Measurements from ENCODE around the gene STXBP2.
A peak's percentile ranks its signal among the peaks of the same experiment; 100 is the strongest.

STXBP2 gene

GRCh38 chr19:7612282-7613274 lies 24.3 kb upstream of the STXBP2 start:
- TF ChIP-seq TAF1 (IDR thresholded peaks at IDR 0.05; ENCODE audit: low read depth) (no peak), TCF12 (IDR thresholded peaks at IDR 0.05; ENCODE audit: low read depth) (no peak), CREB1 (IDR thresholded peaks at IDR 0.05; ENCODE audit: low read depth) (no peak), TEAD4 (IDR thresholded peaks at IDR 0.05) (no peak), CEBPB (IDR thresholded peaks at IDR 0.05) (no peak), REST (IDR thresholded peaks at IDR 0.05; ENCODE audit: low read depth) (no peak), EGR1 (IDR thresholded peaks at IDR 0.05) (no peak), ZBTB7A (IDR thresholded peaks at IDR 0.05; ENCODE audit: low read depth) (no peak), NFIC (IDR thresholded peaks at IDR 0.05) (no peak), FOXM1 (IDR thresholded peaks at IDR 0.05; ENCODE audit: borderline replicate concordance, low read depth) (no peak), MAX (IDR thresholded peaks at IDR 0.05) (no peak), USF1 (IDR thresholded peaks at IDR 0.05) (no peak), RAD21 (IDR thresholded peaks at IDR 0.05; ENCODE audit: low read depth) (no peak), EP300 (IDR thresholded peaks at IDR 0.05; ENCODE audit: borderline replicate concordance) (no peak)

- TF ChIP-seq ZBTB7A (IDR thresholded peaks at IDR 0.05; ENCODE audit: low read depth) (0 out of 2 replicates have a peak, but pooled peaks have one; percentile 32), NFIC (IDR thresholded peaks at IDR 0.05) (no peak)
These were observed 21.8 kb upstream of the STXBP2 start for GRCh38 chr19:7614859-7615741.

GRCh38 chr19:7617172-7617571 lies 19.7 kb upstream of the STXBP2 start:
- TF ChIP-seq NFIC (IDR thresholded peaks at IDR 0.05), result no peak
- no peak for TF ChIP-seq YY1 (IDR thresholded peaks at IDR 0.05; ENCODE audit: low read depth)
- no peak for TF ChIP-seq RAD21 (IDR thresholded peaks at IDR 0.05; ENCODE audit: low read depth)
- TF ChIP-seq MAX (IDR thresholded peaks at IDR 0.05), result no peak
- TF ChIP-seq EP300 (IDR thresholded peaks at IDR 0.05; ENCODE audit: borderline replicate concordance), result no peak
- TF ChIP-seq TAF1 (IDR thresholded peaks at IDR 0.05; ENCODE audit: low read depth), result no peak
- TF ChIP-seq REST (IDR thresholded peaks at IDR 0.05; ENCODE audit: low read depth), result no peak
- TF ChIP-seq TEAD4 (IDR thresholded peaks at IDR 0.05), result no peak
- no peak for TF ChIP-seq FOXM1 (IDR thresholded peaks at IDR 0.05; ENCODE audit: borderline replicate concordance, low read depth)
- no peak for TF ChIP-seq ZBTB7A (IDR thresholded peaks at IDR 0.05; ENCODE audit: low read depth)
- no peak for TF ChIP-seq TCF12 (IDR thresholded peaks at IDR 0.05; ENCODE audit: low read depth)
- no peak for TF ChIP-seq CREB1 (IDR thresholded peaks at IDR 0.05; ENCODE audit: low read depth)

GRCh38 chr19:7617735-7618134 lies 19.2 kb upstream of the STXBP2 start:
- no peak for TF ChIP-seq TEAD4 (IDR thresholded peaks at IDR 0.05)
- TF ChIP-seq TAF1 (IDR thresholded peaks at IDR 0.05; ENCODE audit: low read depth), result no peak
- TF ChIP-seq MAX (IDR thresholded peaks at IDR 0.05), result no peak
- TF ChIP-seq REST (IDR thresholded peaks at IDR 0.05; ENCODE audit: low read depth), result no peak
- no peak for TF ChIP-seq CEBPB (IDR thresholded peaks at IDR 0.05)
- TF ChIP-seq FOXM1 (IDR thresholded peaks at IDR 0.05; ENCODE audit: borderline replicate concordance, low read depth), result no peak
- TF ChIP-seq EGR1 (IDR thresholded peaks at IDR 0.05), result no peak
- no peak for TF ChIP-seq USF1 (IDR thresholded peaks at IDR 0.05)
- no peak for TF ChIP-seq NFIC (IDR thresholded peaks at IDR 0.05)
